Hepatocyte (in vitro differentiated cells): ENCODE results near the gene ITPKB.
"Not testable (repeated sequence)": the region's sequence is repeated elsewhere in the genome, so short reads cannot be mapped to it uniquely, and the experiment has no call there.

Experiments
- EZH2 ChIP-seq: fragments of 200-600 bp; sonication (generic); IDR thresholded peaks from 2 replicates; pipeline ENCODE4 v1.6.1; 2016; ENCODE audit warnings: antibody characterized with exemption, mild to moderate bottlenecking, borderline replicate concordance
- TF ChIP-seq, protein P1 (sequence below): fragments of 200-600 bp; sonication (generic); IDR thresholded peaks from 2 replicates; pipeline ENCODE4 v1.5.1; 2016; ENCODE audit warnings: antibody characterized with exemption, mild to moderate bottlenecking; ENCODE audit not compliant: poor library complexity

DNA sequence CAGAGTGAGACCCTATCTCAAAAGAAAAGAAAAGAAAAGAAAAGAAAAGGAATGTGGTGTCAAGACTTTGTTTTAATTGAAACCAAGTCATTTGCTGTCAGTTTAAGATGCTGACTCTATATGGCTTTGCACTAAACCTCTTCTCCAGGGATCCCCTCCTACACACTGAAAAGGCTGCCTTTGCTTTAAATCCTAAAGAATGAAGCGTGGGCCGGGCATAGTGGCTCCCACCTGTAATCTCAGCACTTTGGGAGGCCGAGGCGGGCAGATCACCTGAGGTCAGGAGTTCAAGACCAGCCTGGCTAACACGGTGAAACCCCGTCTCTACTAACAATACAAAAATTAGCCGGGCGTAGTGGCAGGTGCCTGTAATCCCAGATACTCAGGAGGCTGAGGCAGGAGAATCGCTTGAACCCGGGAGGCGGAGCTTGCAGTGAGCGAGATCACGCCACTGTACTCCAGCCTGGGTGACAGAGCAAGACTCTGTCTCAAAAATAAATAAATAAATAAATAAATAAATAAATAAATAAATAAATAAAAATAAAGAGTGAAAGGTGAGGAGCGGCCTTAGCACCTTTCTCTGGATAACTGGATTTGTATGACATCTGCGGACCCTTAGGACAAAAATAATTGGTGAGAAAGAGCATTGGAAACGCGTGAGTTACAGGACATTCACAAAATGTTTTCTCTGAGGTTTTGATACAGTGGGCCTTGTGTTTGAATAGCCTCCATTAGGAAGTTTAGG, 8.6 kb upstream of the ITPKB start:
- TF ChIP-seq EZH2, result not testable (repeated sequence)
- TF ChIP-seq, protein P1, sequence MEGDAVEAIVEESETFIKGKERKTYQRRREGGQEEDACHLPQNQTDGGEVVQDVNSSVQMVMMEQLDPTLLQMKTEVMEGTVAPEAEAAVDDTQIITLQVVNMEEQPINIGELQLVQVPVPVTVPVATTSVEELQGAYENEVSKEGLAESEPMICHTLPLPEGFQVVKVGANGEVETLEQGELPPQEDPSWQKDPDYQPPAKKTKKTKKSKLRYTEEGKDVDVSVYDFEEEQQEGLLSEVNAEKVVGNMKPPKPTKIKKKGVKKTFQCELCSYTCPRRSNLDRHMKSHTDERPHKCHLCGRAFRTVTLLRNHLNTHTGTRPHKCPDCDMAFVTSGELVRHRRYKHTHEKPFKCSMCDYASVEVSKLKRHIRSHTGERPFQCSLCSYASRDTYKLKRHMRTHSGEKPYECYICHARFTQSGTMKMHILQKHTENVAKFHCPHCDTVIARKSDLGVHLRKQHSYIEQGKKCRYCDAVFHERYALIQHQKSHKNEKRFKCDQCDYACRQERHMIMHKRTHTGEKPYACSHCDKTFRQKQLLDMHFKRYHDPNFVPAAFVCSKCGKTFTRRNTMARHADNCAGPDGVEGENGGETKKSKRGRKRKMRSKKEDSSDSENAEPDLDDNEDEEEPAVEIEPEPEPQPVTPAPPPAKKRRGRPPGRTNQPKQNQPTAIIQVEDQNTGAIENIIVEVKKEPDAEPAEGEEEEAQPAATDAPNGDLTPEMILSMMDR, result not testable (repeated sequence)
